NCI-H2227 treated with DMSO at 0.1 percent for 48 hours (cell line): Measurements from ENCODE around the gene FTH1.
"Not testable (repeated sequence)": the region's sequence is repeated elsewhere in the genome, so short reads cannot be mapped to it uniquely, and the experiment has no call there.

ENCODE experiments used
- DNase-seq: peaks from one replicate; lab custom pipeline; 2025; lab: John Stamatoyannopoulos, UW

FTH1 gene

GRCh38 chr11:61978703-61979661 lies 11.5 kb upstream of the FTH1 start:
- no peak for DNase-seq

DNA sequence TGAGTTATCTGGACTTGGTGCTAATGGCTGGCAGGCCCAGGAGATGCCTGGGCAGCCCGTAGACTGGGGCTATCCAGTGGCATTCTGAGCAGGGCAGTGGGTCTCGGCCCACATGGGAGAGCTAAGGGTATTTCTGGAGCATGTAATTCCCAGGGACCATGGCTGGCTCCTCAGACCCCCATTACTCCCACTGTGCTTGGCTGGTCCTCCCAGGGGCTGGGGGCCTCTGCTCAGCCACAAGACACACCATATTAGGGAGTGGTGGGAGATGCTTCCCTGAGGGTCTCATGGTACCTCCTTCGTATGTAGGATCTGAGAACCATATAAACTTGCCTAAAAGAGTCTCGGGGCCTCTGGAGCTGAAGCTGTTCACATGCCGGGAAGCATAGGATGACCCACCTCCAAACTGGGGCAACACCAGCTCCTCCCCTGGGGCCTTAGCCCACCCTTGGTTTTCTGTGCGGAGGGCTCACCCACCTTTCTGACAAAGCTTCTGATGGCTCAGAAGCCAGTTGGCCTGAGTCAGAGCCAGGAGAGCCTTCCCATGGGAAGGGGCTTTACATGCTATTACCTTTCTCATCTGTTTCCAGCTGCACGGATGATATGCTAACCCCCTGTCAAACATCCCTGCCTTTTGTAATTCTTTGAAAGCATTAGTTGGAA lies 9.5 kb upstream of the FTH1 start:
- DNase-seq: no peak

GRCh38 chr11:61976420-61976800 lies 9.0 kb upstream of the FTH1 start:
- DNase-seq: no peak

GRCh38 chr11:61975638-61976419 lies 8.4 kb upstream of the FTH1 start:
- no peak for DNase-seq

DNA sequence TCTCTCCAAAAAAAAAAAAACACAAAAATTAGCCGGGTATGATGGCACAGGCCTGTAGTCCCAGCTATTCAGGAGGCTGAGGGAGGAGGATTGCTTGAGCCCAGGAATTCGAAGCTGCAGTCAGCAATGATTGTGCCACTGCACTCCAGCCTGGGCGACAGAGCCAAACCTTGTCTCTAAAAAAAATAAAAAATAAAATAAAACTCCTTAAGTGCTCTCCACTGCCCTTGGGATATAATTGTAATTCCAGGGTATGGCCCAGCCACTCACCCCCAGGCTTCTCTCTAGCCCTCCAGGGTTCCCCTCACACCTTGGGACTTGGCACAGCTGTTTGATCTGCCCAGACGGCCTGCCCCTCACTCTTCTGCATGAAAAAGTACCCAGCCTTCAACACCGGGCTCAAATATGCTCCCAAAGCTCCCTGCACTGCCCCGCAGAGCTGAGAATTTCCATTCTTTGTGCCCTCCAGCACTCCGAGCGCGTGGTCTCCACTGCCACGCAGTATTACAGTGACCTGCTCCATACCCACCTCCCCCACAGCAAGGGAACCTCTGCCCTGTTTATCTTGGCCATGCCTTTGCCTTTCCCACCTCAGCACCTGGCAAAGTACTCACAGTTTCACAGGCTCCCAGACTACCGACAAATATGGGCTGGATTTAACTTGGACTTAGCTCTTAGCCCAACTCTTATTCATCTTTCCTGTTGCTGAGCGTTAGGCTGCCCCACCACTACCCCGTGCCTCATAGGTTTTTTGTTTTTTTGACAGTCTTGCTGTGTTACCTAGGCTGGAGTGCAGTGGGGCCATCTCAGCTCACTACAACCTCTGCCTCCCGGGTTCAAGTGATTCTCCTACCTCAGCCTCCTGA lies 7.6 kb upstream of the FTH1 start:
- no peak for DNase-seq

DNA sequence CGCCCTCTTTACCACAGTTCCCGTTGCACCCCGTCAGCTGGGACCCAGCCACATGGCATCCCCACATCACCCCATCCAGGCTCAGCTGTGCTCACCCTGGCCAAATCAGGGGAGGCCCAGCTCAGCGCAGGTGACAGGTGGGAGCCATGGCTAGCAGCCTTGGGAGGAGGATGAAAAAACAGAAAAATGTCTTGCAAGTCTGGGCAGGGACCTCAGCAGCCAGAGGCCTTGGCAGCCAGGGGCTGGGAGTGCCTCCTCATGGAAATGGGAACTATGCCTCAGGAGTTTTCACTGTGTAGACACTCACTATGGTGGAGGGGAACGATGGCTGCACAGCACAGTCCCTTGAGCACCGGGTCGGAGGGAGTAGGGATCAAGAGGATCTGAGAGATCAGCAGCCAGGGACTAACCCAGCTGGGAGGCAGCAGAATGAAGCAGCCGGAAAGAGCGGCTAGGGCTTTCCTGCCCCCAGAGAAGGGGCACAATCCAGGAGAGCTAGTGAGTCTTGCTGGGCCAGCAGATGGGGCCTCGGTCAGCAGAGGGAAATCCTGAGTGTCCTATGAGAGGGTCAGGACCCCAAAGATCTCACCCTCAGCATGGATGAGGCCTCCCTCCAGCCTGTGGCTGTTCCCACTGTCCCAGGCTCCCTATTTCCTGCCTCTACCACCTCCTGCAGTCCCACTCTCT lies 6.2 kb upstream of the FTH1 start:
- no peak for DNase-seq

GRCh38 chr11:61972672-61973475 lies 5.4 kb upstream of the FTH1 start:
- no peak for DNase-seq

GRCh38 chr11:61972112-61972671 lies 4.8 kb upstream of the FTH1 start:
- no peak for DNase-seq

DNA sequence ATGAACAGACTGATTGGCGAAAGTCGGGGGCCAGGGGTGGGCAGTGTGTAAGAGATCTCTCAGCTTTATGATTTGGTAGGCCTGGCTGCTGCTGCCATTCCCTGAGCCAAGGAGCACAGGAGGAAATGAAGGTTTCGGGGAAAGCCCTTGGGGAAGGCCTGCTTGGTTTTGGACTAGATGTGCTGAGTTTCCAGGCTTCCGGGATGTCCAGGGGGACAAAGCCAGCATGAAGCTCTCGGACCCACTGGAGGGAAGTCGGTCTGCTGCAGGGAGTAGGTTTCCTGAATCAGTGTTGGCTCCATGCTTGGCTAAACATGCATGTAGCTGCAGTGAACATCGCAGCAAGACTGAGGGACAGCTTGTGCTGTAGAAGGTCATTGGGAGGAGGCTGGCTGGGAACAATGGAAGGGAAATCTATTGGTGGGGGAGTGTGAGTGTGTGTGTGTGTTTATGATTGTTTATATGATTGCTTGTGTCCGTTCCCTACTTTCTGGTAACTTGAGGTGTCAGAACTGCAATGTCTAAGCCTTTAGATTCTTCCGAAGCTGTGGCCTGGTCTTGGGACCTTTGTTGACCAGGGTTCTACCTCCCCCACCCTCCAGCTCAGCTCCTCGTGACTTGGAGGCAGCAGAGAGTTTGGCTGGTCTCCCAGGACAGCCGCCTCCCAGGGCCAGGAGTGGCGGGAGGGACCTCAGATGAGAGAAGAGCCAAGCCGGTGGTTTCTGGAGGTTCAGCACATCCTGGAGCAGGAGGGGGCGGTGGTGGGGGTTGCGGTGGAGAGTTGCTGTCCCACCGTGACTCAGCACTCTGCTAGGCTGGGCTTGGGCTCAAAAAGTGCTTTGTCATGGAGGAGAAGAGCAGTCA lies 4.0 kb upstream of the FTH1 start:
- peak; percentile 62 for DNase-seq

DNA sequence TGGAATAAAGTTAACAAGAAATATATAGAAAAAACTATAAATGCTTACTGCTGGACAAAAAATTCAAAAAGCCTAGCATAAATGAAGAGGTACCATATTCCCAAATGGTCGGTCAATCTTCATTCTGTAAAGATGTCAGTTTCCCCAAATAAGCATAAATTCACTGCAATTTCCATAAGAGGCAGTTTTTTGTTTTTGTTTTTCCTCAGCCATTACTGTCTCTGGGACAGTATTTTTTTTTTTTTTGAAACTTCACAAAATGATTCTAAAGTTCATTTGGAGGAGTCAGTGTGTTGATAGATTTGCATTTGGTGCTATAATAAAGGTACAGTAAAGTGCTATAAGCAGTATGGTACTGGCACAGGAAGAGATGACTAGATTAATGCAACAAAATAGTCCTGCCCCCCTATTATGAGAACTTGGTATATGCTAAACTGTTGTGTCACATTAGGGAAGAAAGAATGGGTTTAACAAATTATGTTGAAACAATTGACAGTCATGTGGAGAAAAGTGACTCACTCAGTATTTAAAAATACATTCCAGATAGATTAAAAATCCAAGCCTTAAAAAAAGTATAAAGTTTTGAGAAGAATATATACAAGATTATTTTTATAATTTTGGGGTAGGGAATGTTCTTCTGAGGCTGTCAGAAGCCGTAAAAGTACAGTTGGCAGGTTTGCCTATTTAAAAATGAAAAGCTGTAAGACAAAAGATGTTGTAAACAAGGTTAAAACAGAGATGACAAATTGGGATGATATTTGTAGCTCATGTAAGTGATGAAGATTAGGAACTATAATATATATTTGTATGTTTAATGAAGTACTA lies 2.6 kb upstream of the FTH1 start:
- no peak for DNase-seq

DNA sequence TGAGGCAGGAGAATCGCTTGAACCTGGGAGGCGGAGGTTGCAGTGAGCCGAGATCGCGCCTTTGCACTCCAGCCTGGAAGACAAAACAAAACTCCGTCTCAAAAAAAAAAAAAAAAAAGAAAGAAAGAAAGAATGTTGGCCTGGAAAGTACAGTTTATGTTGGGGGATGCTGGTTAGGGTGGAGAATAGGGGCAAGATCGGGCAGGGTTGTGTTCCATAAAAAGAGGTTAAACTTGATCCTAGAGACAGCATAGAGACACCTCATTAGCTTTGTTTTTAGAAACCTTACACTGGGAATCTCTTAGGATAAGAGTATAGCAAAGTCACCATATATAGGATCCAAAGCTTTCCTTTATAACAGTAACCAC lies 1.9 kb upstream of the FTH1 start:
- no peak for DNase-seq

- no peak for DNase-seq
Observed at GRCh38 chr11:61968758-61969390, 1.4 kb upstream of the FTH1 start.

DNA sequence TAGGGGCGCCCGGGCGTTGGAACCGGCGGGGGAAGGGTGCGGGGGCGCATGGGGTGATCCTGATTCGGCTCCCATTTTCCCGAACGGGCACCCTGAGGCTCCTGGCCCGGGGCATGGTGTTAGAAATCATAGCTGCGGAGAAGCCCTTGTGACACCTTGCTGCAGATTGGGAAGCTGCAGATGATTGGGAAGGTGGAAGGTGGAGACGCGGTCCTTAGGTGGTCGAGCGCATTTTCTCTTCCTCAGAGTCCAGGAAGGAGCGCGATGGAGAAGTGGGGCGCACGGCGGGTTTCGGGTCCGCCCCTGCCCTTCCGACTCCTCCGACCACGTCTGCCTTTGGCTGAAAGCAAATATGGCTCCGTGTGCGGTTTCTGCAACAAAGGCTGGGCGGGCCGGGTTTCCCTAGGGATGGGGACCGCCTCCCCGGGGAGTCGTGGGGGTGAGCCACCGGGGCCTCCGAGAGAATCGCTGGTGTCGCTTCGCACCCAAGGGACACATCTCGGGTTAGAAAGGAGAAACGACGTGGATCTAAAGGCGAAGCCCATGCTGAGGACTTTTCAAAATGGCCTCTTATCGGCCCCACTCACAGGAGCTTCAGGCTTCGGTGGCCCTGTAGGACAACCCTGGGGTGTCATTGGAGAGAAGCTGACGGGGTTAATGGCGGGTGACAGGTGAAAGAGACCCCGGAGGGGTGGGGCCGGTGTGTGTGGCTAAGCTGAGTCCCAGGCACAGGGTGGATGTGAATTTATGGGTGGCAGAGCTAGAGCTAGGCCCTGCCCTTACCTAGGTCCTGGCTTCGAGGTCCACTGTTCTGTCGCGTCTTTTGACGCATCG lies 707 bp upstream of the FTH1 start:
- DNase-seq: peak; percentile 55

DNA sequence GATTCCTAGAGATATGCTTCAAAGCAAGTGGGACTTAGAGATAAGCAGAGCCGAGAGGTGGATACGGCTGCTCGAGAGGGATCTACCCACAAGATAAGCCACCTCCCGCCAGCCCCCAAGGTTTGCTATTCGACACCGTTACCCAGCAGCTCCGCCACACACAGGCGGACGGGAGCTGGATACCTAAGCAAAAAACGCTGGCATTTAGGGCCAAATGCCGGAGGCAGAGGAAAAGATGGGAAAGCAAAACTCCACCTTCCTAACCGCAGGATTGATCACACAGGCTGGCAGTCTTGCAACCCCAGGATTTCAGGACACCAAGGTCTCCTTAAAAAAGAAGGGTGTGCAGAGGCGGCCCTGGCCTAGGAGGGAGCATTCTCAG lies 709 bp downstream of the FTH1 start:
- no peak for DNase-seq

DNA sequence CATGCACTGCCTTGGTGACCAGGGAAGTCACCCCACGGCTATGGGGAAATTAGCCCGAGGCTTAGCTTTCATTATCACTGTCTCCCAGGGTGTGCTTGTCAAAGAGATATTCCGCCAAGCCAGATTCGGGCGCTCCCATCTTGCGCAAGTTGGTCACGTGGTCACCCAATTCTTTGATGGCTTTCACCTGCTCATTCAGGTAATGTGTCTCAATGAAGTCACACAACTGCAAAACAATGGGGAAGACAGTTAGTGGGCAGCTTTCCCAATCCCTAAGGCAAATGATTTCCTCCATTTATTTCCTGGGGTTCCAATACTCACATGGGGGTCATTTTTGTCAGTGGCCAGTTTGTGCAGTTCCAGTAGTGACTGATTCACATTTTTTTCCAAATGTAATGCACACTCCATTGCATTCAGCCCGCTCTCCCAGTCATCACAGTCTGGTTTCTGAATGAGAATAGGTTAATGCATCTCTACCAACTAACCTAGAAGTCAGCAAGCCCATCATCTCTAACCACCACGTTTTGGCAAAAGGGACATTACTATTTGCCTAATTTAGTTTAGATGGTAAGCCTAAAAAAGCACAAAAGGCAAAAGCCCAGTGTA lies 2.7 kb downstream of the FTH1 start:
- not testable (repeated sequence) for DNase-seq

GRCh38 chr11:61964058-61964665 lies 3.3 kb downstream of the FTH1 start:
- DNase-seq: no peak
